ENCODE results near the gene R3HDM2. TPM values are rescaled to one million over a fixed set of nuclear protein-coding genes. Genes with fewer than 3 reads are reported as not detected.

The R3HDM2 gene
- total and polyA plus RNA-seq, 4 donors: 7.4 to 28.9 (median 15.1) TPM

DNA sequence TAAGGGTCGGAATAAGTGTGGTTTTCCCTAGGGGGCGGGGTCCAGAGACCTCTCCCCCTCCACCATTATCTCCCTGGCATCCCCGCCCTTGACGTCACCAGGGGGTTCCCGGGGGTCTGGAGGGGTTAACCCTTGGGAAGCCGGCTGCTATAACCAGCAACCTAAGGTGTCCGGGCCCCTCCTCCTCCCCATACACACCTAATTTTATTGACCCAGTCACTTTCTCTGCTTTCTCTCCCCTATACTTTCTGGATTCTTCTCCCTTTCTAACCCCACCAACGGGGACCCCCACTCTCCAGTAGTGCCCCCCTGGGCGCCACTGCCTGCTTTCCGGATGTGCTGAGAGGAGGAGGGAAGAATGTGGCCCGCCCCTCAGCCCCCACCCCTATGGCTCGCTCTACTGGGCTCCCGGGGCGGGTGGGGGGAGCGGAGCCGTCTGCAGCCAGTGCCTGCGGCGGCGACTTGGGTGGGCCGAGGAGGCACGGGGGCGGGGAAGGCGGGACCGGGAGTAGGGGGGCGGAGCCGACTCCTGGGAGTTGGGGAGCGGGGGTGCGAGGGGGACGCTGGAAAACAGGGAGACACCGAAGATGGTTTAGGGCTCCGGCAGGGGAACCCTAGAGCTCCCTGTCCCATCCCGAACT lies 30.6 kb upstream of the R3HDM2 start:
- Histone ChIP-seq H3K4me3 (ENCODE audit: low read depth in 1 of 3, low read length in 3 of 3) (peak overlapping the region; percentile 52 to 60 (median 55)), H3K4me1 (ENCODE audit: control insufficient read depth in 4 of 4, insufficient read depth in 4 of 4, low read length in 3 of 4) (peaks cover 7 to 38% (median 20%) of the 10 kb centered on the region in 4 donors), H3K27me3 (ENCODE audit: control insufficient read depth in 4 of 4, insufficient read depth in 4 of 4, low read length in 3 of 4) (no peaks in the 10 kb centered on the region), H3K9ac (ENCODE audit: low read depth in 1 of 2, low read length in 2 of 2) (peak overlapping the region in 1 of 2 donors; percentile 72), H3K27ac (ENCODE audit: low read depth in 1 of 2, low read length in 2 of 2) (peak overlapping the region; percentile 27 to 77), H3K9me3 (ENCODE audit: control insufficient read depth in 4 of 4, low read length in 3 of 4) (no peaks in the 10 kb centered on the region), H3K36me3 (ENCODE audit: control insufficient read depth in 4 of 4, insufficient read depth in 3 of 4, low read depth in 1 of 4, low read length in 3 of 4) (no peaks in the 10 kb centered on the region)
- 1% methylated on average over 32 of the region's 32 CpGs for WGBS
- TF ChIP-seq, protein P1, sequence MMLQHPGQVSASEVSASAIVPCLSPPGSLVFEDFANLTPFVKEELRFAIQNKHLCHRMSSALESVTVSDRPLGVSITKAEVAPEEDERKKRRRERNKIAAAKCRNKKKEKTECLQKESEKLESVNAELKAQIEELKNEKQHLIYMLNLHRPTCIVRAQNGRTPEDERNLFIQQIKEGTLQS (IDR thresholded peaks at IDR 0.05): no peak
- no peak for TF ChIP-seq YY1 (IDR thresholded peaks at IDR 0.05)
- no peak for TF ChIP-seq NR2F2 (IDR thresholded peaks at IDR 0.05)
- no peak for TF ChIP-seq GABPA (IDR thresholded peaks at IDR 0.05 in 1 of 2, conservative IDR thresholded peaks at IDR 0.05 in 1 of 2)
- no peak for TF ChIP-seq TAF1 (conservative IDR thresholded peaks at IDR 0.05)
- TF ChIP-seq FOXA2 (IDR thresholded peaks at IDR 0.05): no peak
- no peak for TF ChIP-seq FOXA1 (IDR thresholded peaks at IDR 0.05)
- no peak for TF ChIP-seq HNF4G (IDR thresholded peaks at IDR 0.05)
- TF ChIP-seq, protein P2, sequence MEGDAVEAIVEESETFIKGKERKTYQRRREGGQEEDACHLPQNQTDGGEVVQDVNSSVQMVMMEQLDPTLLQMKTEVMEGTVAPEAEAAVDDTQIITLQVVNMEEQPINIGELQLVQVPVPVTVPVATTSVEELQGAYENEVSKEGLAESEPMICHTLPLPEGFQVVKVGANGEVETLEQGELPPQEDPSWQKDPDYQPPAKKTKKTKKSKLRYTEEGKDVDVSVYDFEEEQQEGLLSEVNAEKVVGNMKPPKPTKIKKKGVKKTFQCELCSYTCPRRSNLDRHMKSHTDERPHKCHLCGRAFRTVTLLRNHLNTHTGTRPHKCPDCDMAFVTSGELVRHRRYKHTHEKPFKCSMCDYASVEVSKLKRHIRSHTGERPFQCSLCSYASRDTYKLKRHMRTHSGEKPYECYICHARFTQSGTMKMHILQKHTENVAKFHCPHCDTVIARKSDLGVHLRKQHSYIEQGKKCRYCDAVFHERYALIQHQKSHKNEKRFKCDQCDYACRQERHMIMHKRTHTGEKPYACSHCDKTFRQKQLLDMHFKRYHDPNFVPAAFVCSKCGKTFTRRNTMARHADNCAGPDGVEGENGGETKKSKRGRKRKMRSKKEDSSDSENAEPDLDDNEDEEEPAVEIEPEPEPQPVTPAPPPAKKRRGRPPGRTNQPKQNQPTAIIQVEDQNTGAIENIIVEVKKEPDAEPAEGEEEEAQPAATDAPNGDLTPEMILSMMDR (IDR thresholded peaks at IDR 0.05; ENCODE audit: low read depth, low read length, missing input control): no peak
- no peak for TF ChIP-seq EGR1 (IDR thresholded peaks at IDR 0.05; ENCODE audit: low read depth in 2 of 2)
- TF ChIP-seq HNF4A (conservative IDR thresholded peaks at IDR 0.05): no peak
- TF ChIP-seq RXRA (IDR thresholded peaks at IDR 0.05): no peak
- TF ChIP-seq, protein P3, sequence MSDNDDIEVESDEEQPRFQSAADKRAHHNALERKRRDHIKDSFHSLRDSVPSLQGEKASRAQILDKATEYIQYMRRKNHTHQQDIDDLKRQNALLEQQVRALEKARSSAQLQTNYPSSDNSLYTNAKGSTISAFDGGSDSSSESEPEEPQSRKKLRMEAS (IDR thresholded peaks at IDR 0.05): no peak
- TF ChIP-seq, protein P4, sequence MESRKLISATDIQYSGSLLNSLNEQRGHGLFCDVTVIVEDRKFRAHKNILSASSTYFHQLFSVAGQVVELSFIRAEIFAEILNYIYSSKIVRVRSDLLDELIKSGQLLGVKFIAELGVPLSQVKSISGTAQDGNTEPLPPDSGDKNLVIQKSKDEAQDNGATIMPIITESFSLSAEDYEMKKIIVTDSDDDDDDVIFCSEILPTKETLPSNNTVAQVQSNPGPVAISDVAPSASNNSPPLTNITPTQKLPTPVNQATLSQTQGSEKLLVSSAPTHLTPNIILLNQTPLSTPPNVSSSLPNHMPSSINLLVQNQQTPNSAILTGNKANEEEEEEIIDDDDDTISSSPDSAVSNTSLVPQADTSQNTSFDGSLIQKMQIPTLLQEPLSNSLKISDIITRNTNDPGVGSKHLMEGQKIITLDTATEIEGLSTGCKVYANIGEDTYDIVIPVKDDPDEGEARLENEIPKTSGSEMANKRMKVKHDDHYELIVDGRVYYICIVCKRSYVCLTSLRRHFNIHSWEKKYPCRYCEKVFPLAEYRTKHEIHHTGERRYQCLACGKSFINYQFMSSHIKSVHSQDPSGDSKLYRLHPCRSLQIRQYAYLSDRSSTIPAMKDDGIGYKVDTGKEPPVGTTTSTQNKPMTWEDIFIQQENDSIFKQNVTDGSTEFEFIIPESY (IDR thresholded peaks at IDR 0.05): no peak
- no peak for TF ChIP-seq JUND (IDR thresholded peaks at IDR 0.05)
- no peak for TF ChIP-seq RAD21 (IDR thresholded peaks at IDR 0.05)
- TF ChIP-seq, protein P5, sequence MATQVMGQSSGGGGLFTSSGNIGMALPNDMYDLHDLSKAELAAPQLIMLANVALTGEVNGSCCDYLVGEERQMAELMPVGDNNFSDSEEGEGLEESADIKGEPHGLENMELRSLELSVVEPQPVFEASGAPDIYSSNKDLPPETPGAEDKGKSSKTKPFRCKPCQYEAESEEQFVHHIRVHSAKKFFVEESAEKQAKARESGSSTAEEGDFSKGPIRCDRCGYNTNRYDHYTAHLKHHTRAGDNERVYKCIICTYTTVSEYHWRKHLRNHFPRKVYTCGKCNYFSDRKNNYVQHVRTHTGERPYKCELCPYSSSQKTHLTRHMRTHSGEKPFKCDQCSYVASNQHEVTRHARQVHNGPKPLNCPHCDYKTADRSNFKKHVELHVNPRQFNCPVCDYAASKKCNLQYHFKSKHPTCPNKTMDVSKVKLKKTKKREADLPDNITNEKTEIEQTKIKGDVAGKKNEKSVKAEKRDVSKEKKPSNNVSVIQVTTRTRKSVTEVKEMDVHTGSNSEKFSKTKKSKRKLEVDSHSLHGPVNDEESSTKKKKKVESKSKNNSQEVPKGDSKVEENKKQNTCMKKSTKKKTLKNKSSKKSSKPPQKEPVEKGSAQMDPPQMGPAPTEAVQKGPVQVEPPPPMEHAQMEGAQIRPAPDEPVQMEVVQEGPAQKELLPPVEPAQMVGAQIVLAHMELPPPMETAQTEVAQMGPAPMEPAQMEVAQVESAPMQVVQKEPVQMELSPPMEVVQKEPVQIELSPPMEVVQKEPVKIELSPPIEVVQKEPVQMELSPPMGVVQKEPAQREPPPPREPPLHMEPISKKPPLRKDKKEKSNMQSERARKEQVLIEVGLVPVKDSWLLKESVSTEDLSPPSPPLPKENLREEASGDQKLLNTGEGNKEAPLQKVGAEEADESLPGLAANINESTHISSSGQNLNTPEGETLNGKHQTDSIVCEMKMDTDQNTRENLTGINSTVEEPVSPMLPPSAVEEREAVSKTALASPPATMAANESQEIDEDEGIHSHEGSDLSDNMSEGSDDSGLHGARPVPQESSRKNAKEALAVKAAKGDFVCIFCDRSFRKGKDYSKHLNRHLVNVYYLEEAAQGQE (IDR thresholded peaks at IDR 0.05): no peak
- no peak for TF ChIP-seq SP1 (IDR thresholded peaks at IDR 0.05)
- DNase-seq (ENCODE audit: low spot score): no peak

All from liver (tissue), 9 donors.